ENCODE data around the gene TBXAS1.

Gene TBXAS1

GRCh38 chr7:139995017-139995915 is 166.2 kb downstream of the TBXAS1 start:
- Histone ChIP-seq H3F3A (ENCODE audit: insufficient read depth) (no peaks in the 10 kb centered on the region), H3K9me3 (ENCODE audit: insufficient read depth, low read length) (no peaks in the 10 kb centered on the region), H3K9me2 (replicated peaks; ENCODE audit: insufficient read depth, low read length) (no peaks in the 10 kb centered on the region), H3K79me2 (ENCODE audit: insufficient read depth, low read length) (no peaks in the 10 kb centered on the region), H3K27ac (ENCODE audit: low read depth, low read length) (no peak overlapping the region), H3K27me3 (ENCODE audit: low read length) (no peaks in the 10 kb centered on the region; the same call in 1 of the 2 replicates), H3K4me3 (ENCODE audit: insufficient read depth, low read length, poor library complexity, severe bottlenecking) (no peak overlapping the region), H2AFZ (ENCODE audit: low read depth, low read length, severe bottlenecking) (no peak overlapping the region), H3K4me2 (ENCODE audit: low read depth, low read length, poor library complexity, severe bottlenecking) (no peak overlapping the region), H3K36me3 (ENCODE audit: low read length) (no peaks in the 10 kb centered on the region), H4K20me1 (ENCODE audit: low read depth, low read length) (no peaks in the 10 kb centered on the region), H3K9ac (ENCODE audit: low read length) (no peak overlapping the region)
- TF ChIP-seq EZH2phosphoT487 (conservative IDR thresholded peaks at IDR 0.05; ENCODE audit: low read length) (no peak), CTCF (IDR thresholded peaks at IDR 0.05; ENCODE audit: insufficient read depth, low read length, poor library complexity, severe bottlenecking) (no peak)

- Histone ChIP-seq H3F3A (ENCODE audit: insufficient read depth) (no peaks in the 10 kb centered on the region), H3K4me2 (ENCODE audit: low read depth, low read length, poor library complexity, severe bottlenecking) (no peak overlapping the region), H3K79me2 (ENCODE audit: insufficient read depth, low read length) (no peaks in the 10 kb centered on the region), H3K36me3 (ENCODE audit: low read length) (no peaks in the 10 kb centered on the region), H3K9me3 (ENCODE audit: insufficient read depth, low read length) (no peaks in the 10 kb centered on the region), H3K9ac (ENCODE audit: low read length) (no peak overlapping the region), H3K4me3 (ENCODE audit: insufficient read depth, low read length, poor library complexity, severe bottlenecking) (no peak overlapping the region), H3K9me2 (replicated peaks; ENCODE audit: insufficient read depth, low read length) (no peaks in the 10 kb centered on the region), H3K27ac (ENCODE audit: low read depth, low read length) (no peak overlapping the region), H4K20me1 (ENCODE audit: low read depth, low read length) (no peaks in the 10 kb centered on the region), H3K27me3 (ENCODE audit: low read length) (no peaks in the 10 kb centered on the region), H2AFZ (ENCODE audit: low read depth, low read length, severe bottlenecking) (no peak overlapping the region)
- TF ChIP-seq CTCF (IDR thresholded peaks at IDR 0.05; ENCODE audit: insufficient read depth, low read length, poor library complexity, severe bottlenecking) (no peak), EZH2phosphoT487 (conservative IDR thresholded peaks at IDR 0.05; ENCODE audit: low read length) (no peak)
Observed at GRCh38 chr7:139998572-139998971, 169.5 kb downstream of the TBXAS1 start.

- H3K79me2 ChIP-seq (ENCODE audit: insufficient read depth, low read length): no peaks in the 10 kb centered on the region
Observed at GRCh38 chr7:139999516-139999915, 170.5 kb downstream of the TBXAS1 start.

More at GRCh38 chr7:139999516-139999915, 170.5 kb downstream of the TBXAS1 start:
- no peak overlapping the region for H2AFZ ChIP-seq (ENCODE audit: low read depth, low read length, severe bottlenecking)
- no peak overlapping the region for H3K27ac ChIP-seq (ENCODE audit: low read depth, low read length)
- no peaks in the 10 kb centered on the region for H4K20me1 ChIP-seq (ENCODE audit: low read depth, low read length)
- H3F3A ChIP-seq (ENCODE audit: insufficient read depth): no peaks in the 10 kb centered on the region
- H3K4me3 ChIP-seq (ENCODE audit: insufficient read depth, low read length, poor library complexity, severe bottlenecking): no peak overlapping the region
- no peak overlapping the region for H3K9ac ChIP-seq (ENCODE audit: low read length)
- no peaks in the 10 kb centered on the region for H3K9me2 ChIP-seq (replicated peaks; ENCODE audit: insufficient read depth, low read length)
- H3K27me3 ChIP-seq (ENCODE audit: low read length): no peaks in the 10 kb centered on the region
- no peaks in the 10 kb centered on the region for H3K9me3 ChIP-seq (ENCODE audit: insufficient read depth, low read length)
- no peak overlapping the region for H3K4me2 ChIP-seq (ENCODE audit: low read depth, low read length, poor library complexity, severe bottlenecking)
- no peaks in the 10 kb centered on the region for H3K36me3 ChIP-seq (ENCODE audit: low read length)
- TF ChIP-seq EZH2phosphoT487 (conservative IDR thresholded peaks at IDR 0.05; ENCODE audit: low read length): no peak
- no peak for TF ChIP-seq CTCF (IDR thresholded peaks at IDR 0.05; ENCODE audit: insufficient read depth, low read length, poor library complexity, severe bottlenecking)
